ENCODE measurements around the gene CHST8.
"Not testable (repeated sequence)": the region's sequence is repeated elsewhere in the genome, so short reads cannot be mapped to it uniquely, and the experiment has no call there.

Gene CHST8

DNA sequence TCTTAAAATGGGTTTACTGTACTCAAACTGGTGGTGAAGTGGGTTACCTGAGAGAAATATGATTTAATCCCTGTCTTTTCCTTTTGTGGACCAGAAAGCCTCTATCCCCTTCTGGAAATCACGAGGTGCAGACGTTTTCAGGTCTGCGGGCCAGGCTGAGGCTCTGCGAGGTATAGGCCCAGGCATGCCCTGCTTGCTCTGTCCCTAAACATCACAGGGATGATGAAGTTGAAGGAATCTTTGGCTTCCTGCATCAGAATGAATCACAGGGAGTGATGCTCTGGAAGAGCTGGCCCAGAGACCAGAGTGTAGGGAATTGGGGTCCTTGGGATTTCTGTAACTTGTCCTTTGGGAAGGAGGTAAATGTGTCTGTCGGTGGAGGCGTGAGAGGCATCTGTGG, 18.4 kb upstream of the CHST8 start:
- no peak overlapping the region for H2BK5ac ChIP-seq (ENCODE audit: low read depth, low read length, poor library complexity)
- no peaks in the 10 kb centered on the region for H3K79me2 ChIP-seq (ENCODE audit: control insufficient read depth, insufficient read depth, low read length, poor library complexity)
- WGBS (ENCODE audit: extremely low coverage, insufficient coverage, insufficient read length): no CpG with 5 or more reads among the region's 6 CpGs
- H3K4me1 ChIP-seq (ENCODE audit: control insufficient read depth in 1 of 2, insufficient read depth in 2 of 2, low read length in 2 of 2): no peaks in the 10 kb centered on the region
- H3K4me3 ChIP-seq (ENCODE audit: low read depth, low read length): no peak overlapping the region
- no peaks in the 10 kb centered on the region for H3K36me3 ChIP-seq (ENCODE audit: control insufficient read depth in 1 of 2, insufficient read depth in 2 of 2, low read length in 2 of 2)
- H2AFZ ChIP-seq (ENCODE audit: insufficient read depth, low read length, poor library complexity): no peak overlapping the region
- no peak overlapping the region for H3K23ac ChIP-seq (ENCODE audit: low read length)
- H3K18ac ChIP-seq (ENCODE audit: low read length): no peak overlapping the region
- no peak overlapping the region for H2BK120ac ChIP-seq (ENCODE audit: insufficient read depth, low read length, poor library complexity)
- no peak overlapping the region for H2AK5ac ChIP-seq (ENCODE audit: low read length)
- DNase-seq: no peak
- H3K9ac ChIP-seq (ENCODE audit: low read length): no peak overlapping the region
- no peak overlapping the region for H4K91ac ChIP-seq (ENCODE audit: low read depth, low read length)
- H3K27ac ChIP-seq (ENCODE audit: low read depth, low read length): no peak overlapping the region
- peaks cover 17% of the 10 kb centered on the region for H3K9me3 ChIP-seq (ENCODE audit: insufficient read depth, low read depth, low read length)
- H3K14ac ChIP-seq (ENCODE audit: low read length): no peak overlapping the region
- H3K4ac ChIP-seq (ENCODE audit: low read depth, low read length): no peak overlapping the region
- no peak overlapping the region for H2BK12ac ChIP-seq (ENCODE audit: low read length)
- no peak overlapping the region for H3K4me2 ChIP-seq (ENCODE audit: low read length)
- H4K8ac ChIP-seq (ENCODE audit: low read depth, low read length): no peak overlapping the region
- no peak overlapping the region for H4K12ac ChIP-seq (ENCODE audit: low read depth, low read length)
- no peaks in the 10 kb centered on the region for H3K79me1 ChIP-seq (ENCODE audit: low read length)
- H3K27me3 ChIP-seq (ENCODE audit: insufficient read depth, low read length): no peaks in the 10 kb centered on the region

DNA sequence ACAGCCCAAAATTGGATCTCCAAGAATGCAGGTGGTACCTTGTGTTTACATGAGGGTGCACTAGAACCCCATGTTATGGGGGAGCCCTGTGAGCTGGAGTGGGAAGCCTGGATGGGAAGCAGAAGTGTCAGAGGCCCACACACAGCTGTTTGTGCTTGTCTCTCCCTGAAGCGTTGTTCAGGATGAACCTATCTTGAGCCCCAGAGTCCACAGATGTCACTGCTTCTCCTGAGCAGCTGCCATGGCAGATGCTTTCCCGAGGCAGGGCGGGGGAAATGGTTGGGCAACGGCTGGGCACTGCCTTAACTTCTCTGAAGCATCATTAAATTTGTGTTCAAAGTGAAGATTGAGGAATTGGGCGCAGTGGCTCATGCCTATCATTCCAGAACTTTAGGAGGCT, 17.1 kb upstream of the CHST8 start:
- no peak overlapping the region for H3K4me3 ChIP-seq (ENCODE audit: low read depth, low read length)
- H3K4me2 ChIP-seq (ENCODE audit: low read length): no peak overlapping the region
- H2BK5ac ChIP-seq (ENCODE audit: low read depth, low read length, poor library complexity): no peak overlapping the region
- no peak overlapping the region for H3K14ac ChIP-seq (ENCODE audit: low read length)
- no peak overlapping the region for H3K18ac ChIP-seq (ENCODE audit: low read length)
- H3K79me2 ChIP-seq (ENCODE audit: control insufficient read depth, insufficient read depth, low read length, poor library complexity): no peaks in the 10 kb centered on the region
- no peak overlapping the region for H2AK5ac ChIP-seq (ENCODE audit: low read length)
- H3K36me3 ChIP-seq (ENCODE audit: control insufficient read depth in 1 of 2, insufficient read depth in 2 of 2, low read length in 2 of 2): no peaks in the 10 kb centered on the region
- no peak for DNase-seq
- peaks cover 16% of the 10 kb centered on the region for H3K9me3 ChIP-seq (ENCODE audit: insufficient read depth, low read depth, low read length)
- H3K79me1 ChIP-seq (ENCODE audit: low read length): no peaks in the 10 kb centered on the region
- no peak overlapping the region for H2BK12ac ChIP-seq (ENCODE audit: low read length)
- H3K23ac ChIP-seq (ENCODE audit: low read length): no peak overlapping the region
- no CpG with 5 or more reads among the region's 5 CpGs for WGBS (ENCODE audit: extremely low coverage, insufficient coverage, insufficient read length)
- no peaks in the 10 kb centered on the region for H3K27me3 ChIP-seq (ENCODE audit: insufficient read depth, low read length)
- no peak overlapping the region for H4K12ac ChIP-seq (ENCODE audit: low read depth, low read length)
- H3K9ac ChIP-seq (ENCODE audit: low read length): no peak overlapping the region
- H4K91ac ChIP-seq (ENCODE audit: low read depth, low read length): no peak overlapping the region
- no peak overlapping the region for H3K27ac ChIP-seq (ENCODE audit: low read depth, low read length)
- no peak overlapping the region for H3K4ac ChIP-seq (ENCODE audit: low read depth, low read length)
- H4K8ac ChIP-seq (ENCODE audit: low read depth, low read length): no peak overlapping the region
- H2BK120ac ChIP-seq (ENCODE audit: insufficient read depth, low read length, poor library complexity): no peak overlapping the region
- H2AFZ ChIP-seq (ENCODE audit: insufficient read depth, low read length, poor library complexity): no peak overlapping the region
- no peaks in the 10 kb centered on the region for H3K4me1 ChIP-seq (ENCODE audit: control insufficient read depth in 1 of 2, insufficient read depth in 2 of 2, low read length in 2 of 2)

DNA sequence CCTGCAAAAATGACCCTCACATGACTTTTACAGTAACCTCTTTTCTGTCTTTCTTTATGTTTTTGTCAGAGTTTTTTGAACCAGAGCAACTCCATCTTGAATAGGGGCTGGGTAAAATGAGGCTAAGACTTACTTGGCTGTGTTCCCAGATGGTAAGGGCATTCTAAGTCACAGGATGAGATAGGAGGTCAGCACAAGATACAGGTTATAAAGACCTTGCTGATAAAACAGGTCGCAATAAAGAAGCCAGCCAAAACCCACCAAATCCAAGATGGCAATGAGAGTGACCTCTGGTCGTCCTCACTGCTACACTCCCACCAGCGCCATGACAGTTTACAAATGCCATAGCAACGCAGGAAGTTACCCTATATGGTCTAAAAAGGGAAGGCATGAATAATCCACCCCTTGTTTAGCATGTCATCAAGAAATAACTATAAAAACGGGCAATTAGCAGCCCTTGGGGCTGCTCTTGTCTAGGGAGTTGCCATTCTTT, 15.9 kb upstream of the CHST8 start:
- not testable (repeated sequence) for H3K36me3 ChIP-seq (ENCODE audit: control insufficient read depth in 1 of 2, insufficient read depth in 2 of 2, low read length in 2 of 2); H3K27me3 ChIP-seq (ENCODE audit: insufficient read depth, low read length); H3K27ac ChIP-seq (ENCODE audit: low read depth, low read length); H4K12ac ChIP-seq (ENCODE audit: low read depth, low read length); H3K79me2 ChIP-seq (ENCODE audit: control insufficient read depth, insufficient read depth, low read length, poor library complexity); H3K79me1 ChIP-seq (ENCODE audit: low read length); H3K4me2 ChIP-seq (ENCODE audit: low read length); H3K23ac ChIP-seq (ENCODE audit: low read length); H2AK5ac ChIP-seq (ENCODE audit: low read length); DNase-seq; H2BK12ac ChIP-seq (ENCODE audit: low read length); H4K8ac ChIP-seq (ENCODE audit: low read depth, low read length); H3K18ac ChIP-seq (ENCODE audit: low read length); H3K9me3 ChIP-seq (ENCODE audit: insufficient read depth, low read depth, low read length); H2BK5ac ChIP-seq (ENCODE audit: low read depth, low read length, poor library complexity); H3K9ac ChIP-seq (ENCODE audit: low read length); H4K91ac ChIP-seq (ENCODE audit: low read depth, low read length); H3K4ac ChIP-seq (ENCODE audit: low read depth, low read length); H2AFZ ChIP-seq (ENCODE audit: insufficient read depth, low read length, poor library complexity); H3K4me1 ChIP-seq (ENCODE audit: control insufficient read depth in 1 of 2, insufficient read depth in 2 of 2, low read length in 2 of 2); H3K14ac ChIP-seq (ENCODE audit: low read length); H3K4me3 ChIP-seq (ENCODE audit: low read depth, low read length); H2BK120ac ChIP-seq (ENCODE audit: insufficient read depth, low read length, poor library complexity)
- WGBS (ENCODE audit: extremely low coverage, insufficient coverage, insufficient read length): no CpG with 5 or more reads among the region's 5 CpGs

DNA sequence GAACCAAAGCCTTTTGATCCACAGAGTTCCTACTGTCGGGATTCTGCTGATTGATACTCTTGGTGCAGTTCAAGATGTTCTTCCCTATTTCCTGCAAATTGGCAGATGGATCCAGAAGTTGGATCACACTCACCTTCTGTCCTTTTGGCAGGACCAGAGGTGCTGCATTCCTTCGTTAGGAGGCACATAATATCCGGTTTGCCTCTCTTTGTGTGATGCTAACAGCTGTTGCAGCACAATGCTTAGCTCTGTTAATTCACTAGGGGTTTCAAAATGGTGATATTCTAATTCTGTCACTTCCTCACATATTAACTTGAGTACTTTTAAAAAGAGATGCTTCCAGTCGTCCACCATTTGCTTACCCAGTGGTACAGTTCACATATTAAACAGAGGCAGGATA, 15.2 kb upstream of the CHST8 start:
- no peak overlapping the region for H3K4me2 ChIP-seq (ENCODE audit: low read length)
- H2BK120ac ChIP-seq (ENCODE audit: insufficient read depth, low read length, poor library complexity): no peak overlapping the region
- no peak overlapping the region for H3K18ac ChIP-seq (ENCODE audit: low read length)

More for the DNA sequence above, 15.2 kb upstream of the CHST8 start:
- Histone ChIP-seq H3K9me3 (ENCODE audit: insufficient read depth, low read depth, low read length) (peaks cover 7% of the 10 kb centered on the region), H4K8ac (ENCODE audit: low read depth, low read length) (no peak overlapping the region), H3K27ac (ENCODE audit: low read depth, low read length) (no peak overlapping the region), H3K4me3 (ENCODE audit: low read depth, low read length) (no peak overlapping the region), H4K91ac (ENCODE audit: low read depth, low read length) (no peak overlapping the region), H3K27me3 (ENCODE audit: insufficient read depth, low read length) (no peaks in the 10 kb centered on the region), H3K4ac (ENCODE audit: low read depth, low read length) (no peak overlapping the region), H2AFZ (ENCODE audit: insufficient read depth, low read length, poor library complexity) (no peak overlapping the region), H3K4me1 (ENCODE audit: control insufficient read depth in 1 of 2, insufficient read depth in 2 of 2, low read length in 2 of 2) (no peaks in the 10 kb centered on the region), H2BK5ac (ENCODE audit: low read depth, low read length, poor library complexity) (no peak overlapping the region), H3K79me1 (ENCODE audit: low read length) (no peaks in the 10 kb centered on the region), H2AK5ac (ENCODE audit: low read length) (no peak overlapping the region), H2BK12ac (ENCODE audit: low read length) (no peak overlapping the region), H4K12ac (ENCODE audit: low read depth, low read length) (no peak overlapping the region), H3K36me3 (ENCODE audit: control insufficient read depth in 1 of 2, insufficient read depth in 2 of 2, low read length in 2 of 2) (no peaks in the 10 kb centered on the region), H3K79me2 (ENCODE audit: control insufficient read depth, insufficient read depth, low read length, poor library complexity) (no peaks in the 10 kb centered on the region), H3K23ac (ENCODE audit: low read length) (no peak overlapping the region), H3K14ac (ENCODE audit: low read length) (no peak overlapping the region), H3K9ac (ENCODE audit: low read length) (no peak overlapping the region)
- WGBS (ENCODE audit: extremely low coverage, insufficient coverage, insufficient read length): no CpG with 5 or more reads among the region's 4 CpGs
- DNase-seq: no peak

Measured in trophoblast cell (in vitro differentiated cells and primary cell).